Measurements from ENCODE around the gene PSMD6.

- TF ChIP-seq, protein P1, sequence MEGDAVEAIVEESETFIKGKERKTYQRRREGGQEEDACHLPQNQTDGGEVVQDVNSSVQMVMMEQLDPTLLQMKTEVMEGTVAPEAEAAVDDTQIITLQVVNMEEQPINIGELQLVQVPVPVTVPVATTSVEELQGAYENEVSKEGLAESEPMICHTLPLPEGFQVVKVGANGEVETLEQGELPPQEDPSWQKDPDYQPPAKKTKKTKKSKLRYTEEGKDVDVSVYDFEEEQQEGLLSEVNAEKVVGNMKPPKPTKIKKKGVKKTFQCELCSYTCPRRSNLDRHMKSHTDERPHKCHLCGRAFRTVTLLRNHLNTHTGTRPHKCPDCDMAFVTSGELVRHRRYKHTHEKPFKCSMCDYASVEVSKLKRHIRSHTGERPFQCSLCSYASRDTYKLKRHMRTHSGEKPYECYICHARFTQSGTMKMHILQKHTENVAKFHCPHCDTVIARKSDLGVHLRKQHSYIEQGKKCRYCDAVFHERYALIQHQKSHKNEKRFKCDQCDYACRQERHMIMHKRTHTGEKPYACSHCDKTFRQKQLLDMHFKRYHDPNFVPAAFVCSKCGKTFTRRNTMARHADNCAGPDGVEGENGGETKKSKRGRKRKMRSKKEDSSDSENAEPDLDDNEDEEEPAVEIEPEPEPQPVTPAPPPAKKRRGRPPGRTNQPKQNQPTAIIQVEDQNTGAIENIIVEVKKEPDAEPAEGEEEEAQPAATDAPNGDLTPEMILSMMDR (IDR thresholded peaks at IDR 0.05; ENCODE audit: poor library complexity) = no peak
- no peak for TF ChIP-seq EZH2 (IDR thresholded peaks at IDR 0.05; ENCODE audit: borderline replicate concordance)
- no peak for TF ChIP-seq EZH2phosphoT487 (IDR thresholded peaks at IDR 0.05; ENCODE audit: low read depth, severe bottlenecking, unreplicated experiment)
Measured at GRCh38 chr3:63977893-63978292, 45.4 kb downstream of the PSMD6 start.
